ENCODE data around the gene BRD1. TPM values are rescaled to one million over a fixed set of nuclear protein-coding genes. Genes with fewer than 3 reads are reported as not detected.

The BRD1 gene
- total RNA-seq, 1 donor from 2014 or later = 32.5 TPM

- Histone ChIP-seq H3K9me3 (no peaks in the 10 kb centered on the region), H3K4me1 (no peaks in the 10 kb centered on the region), H3K27me3 (no peaks in the 10 kb centered on the region), H3K36me3 (no peaks in the 10 kb centered on the region), H3K4me3 (no peak overlapping the region), H3K27ac (no peak overlapping the region)
- DNase-seq (ENCODE audit: low spot score in 2 of 2) = peak in 1 of 2 donors; percentile 46
- no peak for TF ChIP-seq CTCF (IDR thresholded peaks at IDR 0.05)
- intact Hi-C loops (cut with DNase I) = no loop called here
These were observed 71.0 kb downstream of the BRD1 start for GRCh38 chr22:49756676-49757075.

DNA sequence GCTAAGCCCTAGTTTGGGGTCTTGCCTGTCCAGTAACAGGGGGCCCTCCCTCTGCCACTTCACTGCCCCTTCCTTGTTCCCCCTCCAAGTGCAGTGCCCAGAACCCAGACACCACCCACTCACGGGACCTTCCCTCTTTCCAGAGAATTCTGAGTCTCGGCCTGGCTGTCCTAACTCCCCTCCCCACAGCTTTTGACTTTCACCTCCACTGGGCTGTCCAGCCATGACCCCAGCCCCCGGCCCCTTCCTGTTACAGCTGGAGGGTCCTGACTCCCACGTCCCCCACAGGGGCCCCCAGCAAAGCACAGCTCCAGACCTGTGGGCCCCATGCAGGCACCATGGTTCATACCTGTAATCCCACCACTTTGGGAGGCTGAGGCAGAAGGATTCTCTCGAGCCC, 71.5 kb downstream of the BRD1 start:
- Histone ChIP-seq H3K4me3 (no peak overlapping the region), H3K4me1 (no peaks in the 10 kb centered on the region), H3K27ac (no peak overlapping the region), H3K36me3 (no peaks in the 10 kb centered on the region), H3K9me3 (no peaks in the 10 kb centered on the region), H3K27me3 (no peaks in the 10 kb centered on the region)
- TF ChIP-seq CTCF (IDR thresholded peaks at IDR 0.05) = no peak
- intact Hi-C loops (cut with DNase I) = no loop called here
- DNase-seq (ENCODE audit: low spot score in 2 of 2) = peak in 1 of 2 donors; percentile 35

- H3K27ac ChIP-seq = no peak overlapping the region
- no peaks in the 10 kb centered on the region for H3K27me3 ChIP-seq
- no peaks in the 10 kb centered on the region for H3K9me3 ChIP-seq
- H3K36me3 ChIP-seq = no peaks in the 10 kb centered on the region
- no peaks in the 10 kb centered on the region for H3K4me1 ChIP-seq
- intact Hi-C loops (cut with DNase I) = no loop called here
- TF ChIP-seq CTCF (IDR thresholded peaks at IDR 0.05) = no peak
- no peak overlapping the region for H3K4me3 ChIP-seq
- no peak for DNase-seq (ENCODE audit: low spot score in 2 of 2)
These were observed 72.1 kb downstream of the BRD1 start for GRCh38 chr22:49755631-49756001.

GRCh38 chr22:49754696-49755630, 72.7 kb downstream of the BRD1 start:
- Histone ChIP-seq H3K27me3 (no peaks in the 10 kb centered on the region), H3K4me1 (no peaks in the 10 kb centered on the region), H3K27ac (no peak overlapping the region), H3K9me3 (no peaks in the 10 kb centered on the region), H3K4me3 (no peak overlapping the region), H3K36me3 (no peaks in the 10 kb centered on the region)
- no peak for TF ChIP-seq CTCF (IDR thresholded peaks at IDR 0.05)
- intact Hi-C loops (cut with DNase I) = no loop called here
- DNase-seq (ENCODE audit: low spot score in 2 of 2) = no peak

DNA sequence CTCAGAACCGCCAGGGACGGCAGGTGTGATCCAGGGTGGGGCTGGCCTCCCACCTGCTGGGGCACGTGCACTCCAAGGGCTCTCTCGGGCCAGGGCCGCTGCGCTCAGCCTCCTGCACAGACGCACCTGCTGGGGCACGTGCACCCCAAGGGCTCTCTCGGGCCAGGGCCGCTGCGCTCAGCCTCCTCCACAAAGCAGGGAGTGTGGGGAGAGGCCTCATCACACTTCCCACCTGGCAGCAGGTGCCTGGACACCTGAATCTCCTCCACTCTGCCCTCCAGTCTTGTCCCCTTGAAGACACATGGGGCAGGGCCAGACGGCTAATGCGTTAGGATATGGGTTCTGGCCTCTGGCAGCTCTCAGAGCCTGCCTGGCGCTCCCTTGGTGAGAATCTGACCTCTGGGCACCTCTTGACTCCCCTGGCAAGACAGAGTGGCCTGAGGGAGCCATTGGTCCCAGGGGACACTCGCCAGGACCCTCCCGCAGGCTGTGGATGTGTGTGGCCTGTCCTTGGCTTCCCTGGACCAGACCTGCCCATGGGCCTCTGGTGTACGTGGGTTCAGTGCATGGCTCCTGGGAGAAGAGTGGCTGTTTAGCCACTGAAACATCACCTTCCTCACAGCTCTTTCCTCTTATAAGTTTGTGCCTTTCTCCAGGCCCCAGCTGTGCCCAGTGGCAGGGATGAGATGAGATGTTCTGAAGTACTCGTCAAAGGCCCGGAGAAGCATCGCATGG, 73.5 kb downstream of the BRD1 start:
- Histone ChIP-seq H3K4me1 (no peaks in the 10 kb centered on the region), H3K27ac (no peak overlapping the region), H3K27me3 (no peaks in the 10 kb centered on the region), H3K4me3 (no peak overlapping the region), H3K36me3 (no peaks in the 10 kb centered on the region), H3K9me3 (no peaks in the 10 kb centered on the region)
- no peak for TF ChIP-seq CTCF (IDR thresholded peaks at IDR 0.05)
- no peak for DNase-seq (ENCODE audit: low spot score in 2 of 2)
- intact Hi-C loops (cut with DNase I) = no loop called here

All from ascending aorta (tissue), 2 donors.